Eye (tissue), 1 donor: ENCODE measurements around the gene PLCL1.

Source experiments
- DNase-seq: peaks from one replicate; pipeline ENCODE4 v3.0.0-alpha.2; 2015

Gene PLCL1

DNA sequence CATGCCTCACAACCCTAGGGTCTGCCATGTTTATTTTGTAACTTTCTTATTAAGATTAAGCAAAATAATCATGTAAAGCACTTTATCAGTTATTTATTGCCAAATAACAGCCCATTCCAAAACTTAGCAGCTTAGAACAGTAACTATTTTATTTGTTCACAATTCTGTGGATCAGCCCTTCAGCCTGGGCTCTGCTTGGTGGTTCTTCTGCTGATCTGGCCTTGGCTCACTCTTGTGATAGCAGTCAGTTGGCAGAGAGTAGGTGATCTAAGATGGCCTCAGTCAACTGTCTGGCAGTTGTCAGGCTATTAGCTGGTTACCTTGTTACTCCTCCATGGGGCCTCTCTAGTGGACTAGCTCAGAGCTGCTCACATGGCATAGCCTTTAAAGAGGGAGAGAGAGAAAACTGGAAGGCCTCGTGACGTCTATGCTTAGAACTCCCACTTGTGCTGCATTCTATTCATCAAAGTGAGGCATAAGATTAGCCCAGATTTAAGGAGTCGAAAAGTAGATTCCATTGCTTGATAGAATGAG lies 54.3 kb downstream of the PLCL1 start:
- DNase-seq, result no peak

DNA sequence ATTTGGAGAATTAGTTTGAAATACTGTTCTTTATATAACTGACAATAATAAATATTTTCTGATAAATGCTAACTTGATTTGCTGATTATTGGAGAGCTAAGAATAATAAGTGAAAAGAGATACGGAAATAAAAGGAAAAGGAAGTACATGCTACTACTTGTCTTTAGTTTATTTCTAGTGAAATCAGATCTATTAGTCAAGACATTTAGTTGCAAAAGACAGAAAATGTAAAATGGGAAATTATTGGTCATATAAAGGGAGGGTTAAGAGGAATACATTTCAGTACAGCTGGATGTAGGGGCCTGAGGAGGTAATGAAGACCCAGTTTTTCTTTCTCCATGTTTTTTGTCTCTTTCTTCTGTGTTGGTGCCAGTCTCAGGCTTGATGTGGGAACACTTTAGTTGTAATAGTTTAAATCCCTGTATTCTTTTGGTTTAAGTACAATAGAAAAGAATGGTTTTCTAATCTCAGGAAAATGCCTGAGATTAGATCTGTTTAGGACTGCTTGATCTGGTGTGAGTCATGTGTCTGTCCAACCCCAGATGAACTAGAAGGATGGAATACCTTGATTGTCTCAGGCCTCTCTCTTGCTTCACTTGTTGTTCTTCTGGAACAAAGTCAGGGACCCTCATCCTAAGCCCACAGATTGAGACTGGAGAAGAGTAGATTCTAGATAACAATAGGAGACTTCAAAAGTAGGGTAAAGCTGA lies 58.0 kb downstream of the PLCL1 start:
- no peak for DNase-seq

DNA sequence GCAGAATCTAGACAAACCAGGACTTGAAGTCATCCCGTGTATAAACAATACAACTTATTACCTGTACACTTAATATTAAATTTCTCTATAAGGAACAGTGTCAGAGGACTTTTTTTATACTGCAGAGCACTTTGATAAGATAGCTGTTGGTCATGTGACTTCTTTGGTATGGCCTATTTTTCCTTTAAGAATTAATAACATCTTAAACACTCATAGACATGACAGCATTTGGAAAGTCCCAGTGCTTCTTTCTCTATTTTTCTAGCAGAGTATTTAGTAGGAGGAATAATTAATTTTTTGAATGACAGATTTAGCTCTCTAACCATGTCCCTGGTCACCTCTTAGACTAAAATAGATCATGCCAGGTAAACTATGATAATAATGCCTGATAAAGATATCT lies 59.4 kb downstream of the PLCL1 start:
- DNase-seq, result no peak

DNA sequence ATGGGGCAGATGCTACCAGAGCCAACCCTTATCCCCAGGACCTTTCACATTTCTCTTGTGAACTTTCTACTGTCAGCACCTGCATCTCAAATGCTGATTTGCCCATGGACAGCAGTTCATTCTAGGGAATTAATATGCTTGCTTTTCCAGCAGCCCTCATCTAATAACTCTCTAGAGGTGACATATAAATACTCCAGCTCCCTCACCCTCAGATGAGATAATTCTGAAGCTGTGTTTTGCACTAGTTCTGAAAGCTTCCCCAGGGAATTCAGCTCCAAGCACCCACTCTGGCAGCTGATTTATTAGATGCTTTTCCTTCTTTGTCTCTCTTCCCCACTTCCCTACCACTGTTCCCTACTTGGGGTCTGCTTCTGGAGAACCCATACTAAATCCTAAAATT lies 62.1 kb downstream of the PLCL1 start:
- DNase-seq, result no peak

DNA sequence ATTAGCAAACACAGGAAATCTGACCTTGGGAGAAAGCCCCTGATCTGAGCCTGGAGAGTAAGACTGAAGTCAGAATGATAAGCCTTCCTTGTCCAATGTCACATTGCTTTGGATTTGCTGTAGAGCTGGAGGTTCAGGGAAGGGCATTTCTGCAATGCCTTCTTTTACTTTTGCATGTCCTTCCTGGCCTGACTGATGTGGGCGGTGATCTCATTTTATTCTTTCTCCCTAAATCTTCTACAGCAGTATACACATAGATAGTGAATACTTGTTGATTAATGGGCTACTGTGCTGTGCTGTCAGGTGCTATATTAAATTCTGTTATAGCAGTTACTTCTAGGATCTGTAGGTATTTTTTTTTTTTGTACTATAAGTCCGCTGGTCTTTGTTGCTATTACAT lies 62.6 kb downstream of the PLCL1 start:
- DNase-seq, result no peak

DNA sequence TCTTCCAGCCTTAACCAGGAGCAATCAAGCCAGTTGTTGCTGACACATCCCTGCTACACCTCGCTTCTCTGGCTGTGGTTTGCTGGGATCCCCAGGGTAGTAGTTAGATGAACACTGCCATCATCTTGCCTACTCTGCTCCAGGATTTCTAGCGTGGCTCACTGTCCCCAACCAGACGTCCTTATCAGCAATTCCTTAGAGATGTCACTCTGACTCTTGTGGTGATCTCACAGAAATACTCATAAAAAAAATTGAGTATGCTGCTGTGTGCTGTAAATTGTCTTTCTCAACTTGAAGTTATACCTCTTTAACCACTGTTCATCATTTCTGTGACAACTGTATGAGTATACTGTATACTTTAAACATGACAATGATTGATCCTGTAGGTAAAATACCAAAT lies 63.2 kb downstream of the PLCL1 start:
- no peak for DNase-seq

DNA sequence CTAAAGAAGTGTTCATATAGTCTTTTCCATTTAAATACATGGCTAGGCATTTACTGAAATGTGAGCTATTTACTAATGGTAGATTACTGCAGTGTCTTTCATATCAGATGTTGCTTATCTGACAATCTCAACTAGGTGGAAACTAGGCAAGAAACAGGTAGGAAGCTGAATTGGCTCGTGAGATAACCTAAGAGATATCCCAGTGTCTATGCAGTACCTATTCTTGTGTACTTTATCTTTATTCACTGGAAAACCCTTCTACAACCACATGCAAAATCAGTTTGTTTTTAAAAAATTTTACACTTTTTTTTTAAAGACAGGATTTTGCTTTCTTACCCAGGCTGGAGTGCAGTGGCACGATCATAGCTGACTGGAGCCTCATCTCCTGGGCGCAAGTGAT lies 63.8 kb downstream of the PLCL1 start:
- no peak for DNase-seq

DNA sequence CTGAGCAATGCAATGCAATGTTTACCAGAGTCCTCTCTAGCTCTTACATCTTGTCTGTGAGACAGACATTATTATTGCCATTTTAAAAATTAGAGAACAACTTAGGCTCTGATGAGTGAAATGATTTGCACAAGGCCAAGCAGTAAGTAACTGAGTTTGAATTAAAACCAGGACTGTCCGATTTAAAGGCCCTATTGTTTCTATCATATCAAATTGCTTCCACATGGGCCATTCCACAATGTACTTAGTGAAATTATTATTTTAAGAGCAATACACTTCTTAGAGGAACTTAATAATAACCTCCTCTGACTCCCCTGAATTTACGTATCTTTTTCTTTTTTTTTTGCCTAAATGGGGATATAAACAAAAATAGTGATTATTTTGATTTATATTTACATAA lies 64.6 kb downstream of the PLCL1 start:
- DNase-seq, result peak; percentile 29

DNA sequence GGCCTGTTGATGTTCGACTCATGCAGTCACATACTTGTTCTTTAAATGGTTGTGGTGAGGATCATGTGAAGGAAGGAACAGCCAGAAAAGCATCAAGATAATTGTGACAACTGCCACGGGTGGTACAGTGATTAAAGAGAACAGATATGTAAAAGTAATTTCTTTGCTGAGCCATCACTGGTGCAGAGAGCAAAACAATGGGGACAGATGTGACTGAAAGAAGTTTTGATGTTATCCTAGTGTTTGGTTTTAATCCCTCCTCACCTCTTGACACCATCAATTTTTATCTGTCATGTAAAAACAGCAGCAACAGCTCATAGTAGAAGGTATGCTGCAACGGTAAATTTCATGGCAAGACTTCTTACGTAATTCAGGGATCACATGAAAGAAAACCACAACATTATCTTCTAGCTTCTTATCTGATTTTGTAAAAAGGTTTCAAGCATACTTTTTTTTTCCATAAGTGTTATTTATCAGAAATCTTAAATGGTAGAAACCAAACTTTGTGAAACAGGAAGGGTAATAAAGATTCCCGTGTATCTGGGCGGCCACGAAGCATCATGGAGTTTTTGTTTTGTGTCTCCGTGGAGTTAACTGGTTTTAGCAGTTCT lies 65.2 kb downstream of the PLCL1 start:
- DNase-seq, result no peak

DNA sequence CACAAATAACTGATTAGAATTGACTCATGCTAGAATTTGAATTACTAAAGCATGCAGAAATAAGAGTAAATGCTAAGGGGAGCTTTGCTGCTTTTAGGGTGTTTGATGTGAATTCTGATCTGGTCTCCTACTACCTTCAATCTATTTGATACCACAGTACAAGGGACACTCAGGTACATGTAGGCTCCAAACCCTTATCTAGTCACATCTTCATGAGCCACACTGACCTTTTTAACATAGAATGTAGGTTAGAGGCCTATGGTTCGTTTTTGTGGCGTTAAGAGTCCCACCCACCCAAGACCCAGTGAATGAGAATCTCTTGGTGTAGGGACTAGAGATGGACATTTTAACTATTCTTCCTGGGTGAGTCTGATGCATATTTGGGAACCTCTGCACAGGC lies 65.7 kb downstream of the PLCL1 start:
- no peak for DNase-seq

DNA sequence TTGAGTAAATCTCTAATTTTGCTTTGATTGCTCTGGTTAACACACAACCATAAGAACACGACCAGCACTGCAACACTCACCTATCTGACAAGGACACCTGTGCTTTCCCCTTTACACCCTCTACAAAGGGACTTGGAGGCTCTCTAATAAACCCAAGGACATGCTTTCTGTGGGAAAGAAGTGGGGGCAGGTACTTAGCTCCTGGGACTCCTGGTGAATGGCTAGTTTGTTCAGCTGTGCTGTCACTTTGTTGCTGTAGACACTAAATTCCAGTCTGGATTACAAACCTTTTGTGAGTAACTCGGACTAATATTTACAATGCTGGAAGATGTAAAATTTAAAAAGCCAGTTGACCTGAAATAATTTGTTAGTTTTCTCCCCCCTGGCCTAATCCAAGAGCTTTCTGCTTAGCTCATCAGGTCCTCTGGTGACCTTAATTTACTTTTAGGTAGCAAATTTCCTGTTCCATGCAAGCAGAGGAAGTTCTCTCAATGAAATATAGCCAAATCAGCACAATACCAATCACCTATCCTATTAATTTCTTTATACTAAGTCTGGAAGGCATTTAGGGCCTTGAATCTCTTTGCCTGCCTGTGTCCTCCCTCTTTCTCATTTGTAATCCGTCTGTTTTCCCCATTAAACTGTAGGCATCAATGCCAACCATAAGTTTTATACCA lies 67.5 kb downstream of the PLCL1 start:
- no peak for DNase-seq

DNA sequence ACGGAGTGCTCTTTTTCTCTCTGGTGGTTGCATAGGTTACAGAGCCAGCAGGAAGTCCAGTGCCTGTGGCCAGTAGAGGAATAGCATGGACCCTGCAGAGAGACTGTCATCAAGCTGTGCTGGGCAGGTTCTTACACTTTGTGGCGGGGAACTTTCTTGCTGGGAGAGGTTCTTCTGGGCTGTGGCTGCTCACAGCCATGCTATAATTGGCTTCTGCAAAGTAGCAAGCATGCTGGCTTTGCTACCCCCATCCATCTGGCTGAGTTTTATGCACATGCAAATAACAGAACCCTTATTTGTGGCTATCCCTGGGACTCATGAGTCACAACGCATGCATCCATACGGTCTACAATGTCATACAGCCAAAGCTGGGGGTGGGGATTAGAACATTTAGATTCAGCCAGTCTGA lies 68.9 kb downstream of the PLCL1 start:
- no peak for DNase-seq

DNA sequence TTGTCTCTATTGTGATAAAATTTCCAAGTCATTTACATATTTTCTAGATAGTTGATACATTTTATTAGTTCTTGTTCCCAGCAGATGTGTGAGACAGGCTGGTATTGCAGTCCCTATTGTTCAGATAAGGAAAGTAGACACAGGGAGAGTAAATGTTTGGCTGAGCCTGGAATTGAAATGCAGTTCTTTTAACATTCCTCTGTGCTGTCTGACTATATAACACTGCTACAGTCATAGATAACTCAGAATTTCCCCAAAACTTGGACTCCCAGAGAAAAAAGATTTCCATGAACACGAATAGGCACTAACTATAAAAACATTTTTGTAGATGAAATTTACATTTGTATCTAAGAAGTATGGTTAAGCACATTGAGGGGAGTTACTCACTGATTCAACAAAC lies 71.4 kb downstream of the PLCL1 start:
- no peak for DNase-seq

DNA sequence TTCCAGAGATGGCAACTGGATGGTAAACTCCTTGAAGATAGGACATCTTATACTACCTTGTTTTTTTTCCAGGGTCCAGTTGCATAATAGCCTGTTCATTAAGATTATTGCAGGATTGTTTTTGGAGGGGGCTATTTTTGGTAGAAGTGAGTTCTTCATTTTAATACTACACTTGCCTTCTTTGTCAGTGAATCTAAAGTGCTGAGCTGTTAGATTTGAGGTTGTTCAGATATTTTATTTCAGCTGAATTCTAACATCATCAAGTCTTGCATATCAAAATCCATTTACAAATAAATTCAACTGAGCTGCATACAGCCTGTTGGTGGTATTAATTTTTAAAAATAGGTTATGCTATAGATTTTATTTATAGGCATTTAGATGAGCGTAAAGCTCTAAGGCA lies 72.1 kb downstream of the PLCL1 start:
- no peak for DNase-seq

DNA sequence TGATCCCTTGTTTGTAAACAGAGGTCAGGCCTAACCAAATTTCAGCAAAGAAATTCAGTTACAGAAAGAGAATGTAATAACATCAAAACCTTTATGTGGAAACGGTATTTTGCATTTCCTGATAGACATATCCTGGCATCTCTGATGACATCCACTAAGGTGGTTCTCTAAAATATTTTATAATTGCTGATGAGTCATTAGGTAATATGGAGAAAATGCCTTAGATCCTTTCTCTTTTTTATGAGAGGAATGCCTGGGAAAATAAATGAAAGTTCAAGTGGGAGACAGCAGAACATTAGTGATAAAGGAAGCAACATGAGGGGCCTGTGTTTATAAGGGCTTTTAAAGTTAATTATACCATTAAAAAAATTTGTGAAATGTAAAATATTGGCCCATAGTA lies 72.6 kb downstream of the PLCL1 start:
- DNase-seq, result no peak

DNA sequence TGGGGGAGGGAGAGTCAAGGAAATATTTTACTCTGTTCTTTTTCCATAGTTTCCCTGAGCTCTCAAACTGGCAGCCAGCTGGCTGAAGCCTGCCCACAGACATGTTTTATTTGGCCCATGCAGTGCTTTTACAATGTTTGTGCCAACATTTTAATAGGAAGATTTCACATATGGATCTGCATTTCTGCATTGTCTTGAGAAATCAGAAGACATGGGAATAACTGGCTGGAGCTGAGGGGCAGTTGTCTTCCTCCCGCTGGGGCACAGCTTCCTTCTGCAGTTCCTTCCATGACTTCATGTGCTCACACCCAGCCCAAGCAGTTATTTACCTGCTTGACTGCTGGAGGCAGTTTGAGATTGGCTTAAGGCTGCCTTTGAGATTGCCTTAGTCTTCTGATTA lies 74.4 kb downstream of the PLCL1 start:
- no peak for DNase-seq

DNA sequence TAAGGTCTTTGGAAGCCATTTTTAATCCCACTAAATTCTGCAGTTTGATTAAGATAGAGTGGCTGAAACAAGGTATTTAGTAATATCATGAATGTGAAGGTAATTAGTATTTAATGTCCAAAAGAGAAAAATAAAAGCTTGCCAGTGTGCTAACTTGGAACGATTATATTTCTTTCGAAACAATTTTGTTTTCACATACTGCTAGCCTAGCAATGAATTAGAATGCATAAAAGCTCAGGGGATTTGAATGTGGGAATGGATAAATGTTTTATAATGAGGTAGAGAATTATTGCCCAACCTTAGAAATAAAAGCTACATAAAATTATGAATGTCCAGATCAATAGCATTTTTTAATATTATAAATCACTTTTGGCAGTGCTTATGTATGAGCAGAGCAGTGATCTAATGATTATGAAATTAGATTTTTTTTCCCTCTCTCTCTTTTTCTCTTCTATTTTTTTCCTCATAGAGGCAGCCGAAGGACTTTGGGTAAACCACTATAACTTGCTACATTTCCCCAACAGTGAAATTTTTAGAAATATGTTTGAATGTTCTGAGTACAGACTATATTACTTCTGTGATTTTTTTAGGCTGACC lies 75.5 kb downstream of the PLCL1 start:
- no peak for DNase-seq

DNA sequence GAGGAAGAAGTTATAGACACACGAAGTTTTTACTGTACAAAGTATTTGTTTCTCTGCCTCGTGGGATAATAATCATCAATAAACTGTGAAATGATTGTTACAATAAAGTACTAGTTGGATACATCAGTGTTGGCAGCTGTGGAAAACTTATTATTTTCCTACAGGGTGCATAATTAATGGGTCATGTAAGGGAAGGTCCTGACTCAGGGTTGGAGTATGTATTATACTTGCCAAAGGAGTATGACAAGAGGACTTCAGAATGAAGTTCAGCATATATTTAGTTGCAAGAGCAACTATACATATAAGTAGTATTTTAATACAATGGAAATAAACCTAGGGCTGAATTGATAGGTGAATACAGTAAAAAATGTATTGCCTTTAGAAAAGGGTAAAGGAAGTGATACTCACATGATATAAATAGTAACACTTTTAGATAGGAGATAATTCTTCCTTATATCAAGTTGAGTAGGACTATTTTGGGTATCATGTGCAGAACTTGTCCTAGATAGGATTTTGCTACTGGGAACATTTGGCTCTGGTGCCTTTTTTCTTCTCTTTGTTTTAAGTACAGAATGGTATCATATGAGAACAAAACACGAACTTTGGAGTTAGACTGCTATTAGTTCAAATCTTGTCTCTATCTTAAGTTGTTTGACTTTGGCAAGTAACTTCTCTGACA lies 79.1 kb downstream of the PLCL1 start:
- DNase-seq, result no peak

DNA sequence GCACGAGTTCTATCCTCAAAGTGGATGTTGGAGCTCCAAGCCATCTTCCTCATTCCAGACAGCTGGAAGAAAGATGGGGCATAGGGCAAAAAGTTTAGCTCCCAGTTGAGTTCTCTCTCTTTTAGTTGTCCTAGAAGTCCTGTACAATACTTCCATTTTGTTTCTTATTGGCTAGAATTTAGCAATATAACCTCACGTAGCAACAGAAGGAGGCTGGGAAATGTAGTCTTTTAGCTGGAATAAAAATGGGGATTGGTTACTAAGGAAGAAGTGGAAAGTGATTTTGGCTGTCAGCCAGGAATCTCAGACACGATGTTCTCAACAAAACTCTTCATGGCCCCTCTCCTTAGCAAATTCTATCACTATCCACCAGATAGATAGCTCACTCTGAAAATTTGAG lies 79.9 kb downstream of the PLCL1 start:
- no peak for DNase-seq

DNA sequence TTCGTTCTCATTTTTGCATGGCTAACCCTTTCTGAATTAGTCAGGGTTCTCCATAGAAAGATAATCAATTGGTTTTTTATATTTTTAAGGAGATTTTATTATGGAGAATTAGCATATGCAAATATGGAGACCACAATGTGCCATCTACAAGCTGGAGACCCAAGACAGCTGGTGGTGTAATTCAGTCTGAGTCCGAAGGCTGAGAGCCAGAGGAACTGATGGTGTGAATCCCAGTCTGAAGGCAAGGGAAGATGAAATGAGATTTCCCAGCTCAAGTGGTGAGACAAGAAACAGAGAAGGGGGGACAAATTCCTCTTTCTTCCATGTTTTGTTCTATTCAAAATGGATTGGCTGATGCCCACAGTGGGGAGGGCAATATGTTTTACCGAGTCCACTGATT lies 80.7 kb downstream of the PLCL1 start:
- DNase-seq, result no peak

DNA sequence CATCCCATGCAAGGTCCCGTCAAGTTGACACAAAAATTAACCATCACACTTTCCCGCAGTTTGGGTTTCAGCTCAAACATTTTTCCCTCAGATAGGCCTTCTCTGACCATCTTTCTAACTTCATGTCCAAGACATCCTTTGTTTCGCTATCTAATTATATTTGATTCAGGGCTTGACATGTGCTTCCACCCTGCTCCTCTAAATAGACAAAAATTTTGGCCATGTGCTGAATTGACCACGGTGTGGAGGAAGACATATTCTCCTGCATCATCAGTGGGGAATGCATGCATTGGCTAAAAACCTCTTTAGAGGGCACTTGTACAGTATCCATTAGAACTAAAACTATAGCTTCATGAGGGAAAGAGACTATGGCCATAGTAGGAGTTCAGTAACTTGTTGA lies 81.2 kb downstream of the PLCL1 start:
- no peak for DNase-seq

DNA sequence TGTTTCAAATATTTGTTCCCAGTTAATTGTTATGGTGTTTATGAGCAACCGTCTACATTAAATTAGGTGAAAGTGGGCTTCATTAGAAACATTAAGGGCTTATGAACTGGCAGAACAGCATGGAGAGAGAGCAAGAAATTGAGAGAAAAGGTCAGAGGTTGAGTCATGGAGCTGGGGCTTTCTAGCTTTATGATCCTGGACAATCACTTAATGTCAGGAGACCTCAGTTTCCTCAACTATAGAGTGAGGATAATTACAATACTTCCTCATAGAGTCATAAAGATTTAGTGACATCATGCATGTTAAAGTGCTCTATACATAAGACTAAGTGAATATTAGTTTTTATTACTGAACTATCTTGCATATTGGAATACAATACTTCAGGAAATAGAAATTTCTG lies 83.9 kb downstream of the PLCL1 start:
- no peak for DNase-seq

DNA sequence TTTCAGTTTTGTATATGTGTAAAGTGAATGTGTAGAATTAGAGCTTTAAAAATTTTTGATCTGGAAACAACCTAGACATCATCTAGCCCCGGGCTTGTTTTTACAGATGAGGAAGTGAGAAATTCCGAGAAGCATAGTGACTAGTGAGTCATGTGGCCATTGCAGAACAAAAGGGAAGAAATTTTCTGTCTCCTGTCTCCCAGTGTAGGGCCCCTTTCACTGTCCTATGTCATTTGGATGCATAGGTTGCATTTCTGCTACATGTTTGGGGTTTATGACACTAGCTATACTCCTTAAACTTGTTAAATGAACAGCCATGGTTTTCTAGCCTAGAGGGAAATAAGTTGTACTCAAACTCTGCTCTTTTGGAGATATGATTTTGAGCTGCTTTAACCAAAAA lies 84.6 kb downstream of the PLCL1 start:
- no peak for DNase-seq
